Osteoblast (primary cell): ENCODE results near the gene SUPT6H. TPM values are rescaled to one million over a fixed set of nuclear protein-coding genes. Genes with fewer than 3 reads are reported as not detected.
A peak's percentile ranks its signal among the peaks of the same experiment; 100 is the strongest.

Experiments used
- DNase-seq: peaks from one replicate; pipeline ENCODE4 v3.0.0; 2011; ENCODE audit warnings: low spot score, mixed read lengths; ENCODE audit not compliant: insufficient read length; ENCODE audit errors: missing footprints
- H2AFZ ChIP-seq: 2 replicates; pipeline ENCODE4 v1.6.0; 2011; ENCODE audit warnings: mild to moderate bottlenecking, low read length
- H3K27ac ChIP-seq: 2 replicates; pipeline ENCODE4 v1.5.1; 2011; ENCODE audit warnings: mild to moderate bottlenecking, low read depth, low read length, moderate library complexity
- H3K27me3 ChIP-seq: 2 replicates; pipeline ENCODE4 v1.6.0; 2012; ENCODE audit warnings: mild to moderate bottlenecking, control low read depth, inconsistent platforms, low read length, moderate library complexity; ENCODE audit not compliant: insufficient read depth
- H3K36me3 ChIP-seq: 2 replicates; pipeline ENCODE4 v1.5.1; 2011; ENCODE audit warnings: mild to moderate bottlenecking, low read length, control low read depth, moderate library complexity; ENCODE audit not compliant: insufficient read depth
- H3K4me1 ChIP-seq: 2 replicates; pipeline ENCODE4 v1.5.1; 2011; ENCODE audit warnings: mild to moderate bottlenecking, low read length, control low read depth, moderate library complexity; ENCODE audit not compliant: insufficient read depth
- H3K4me2 ChIP-seq: 2 replicates; pipeline ENCODE4 v1.6.0; 2011; ENCODE audit warnings: mild to moderate bottlenecking, low read length; ENCODE audit not compliant: insufficient read depth
- H3K4me3 ChIP-seq: fragments of 200-600 bp; sonication (generic); 3 replicates; pipeline ENCODE4 v1.5.1; 2012; ENCODE audit warnings: mild to moderate bottlenecking, low read length, inconsistent platforms; ENCODE audit not compliant: insufficient read depth
- H3K79me2 ChIP-seq: 2 replicates; pipeline ENCODE4 v1.6.0; 2012; ENCODE audit warnings: mild to moderate bottlenecking, low read length, control low read depth, inconsistent platforms; ENCODE audit not compliant: insufficient read depth
- H3K9me3 ChIP-seq: 2 replicates; pipeline ENCODE4 v1.5.1; 2011; ENCODE audit warnings: low read depth, low read length, control low read depth
- H4K20me1 ChIP-seq: 2 replicates; pipeline ENCODE4 v1.6.0; 2012; ENCODE audit warnings: mild to moderate bottlenecking, low read length, control low read depth; ENCODE audit not compliant: insufficient read depth
- CTCF ChIP-seq: IDR thresholded peaks from 2 replicates; pipeline ENCODE4 v1.5.1; 2011; ENCODE audit warnings: mild to moderate bottlenecking, low read depth, low read length, moderate library complexity; ENCODE audit errors: extremely low read depth
- total RNA-seq: library from RNA; depleted of rRNA; stranded (reverse); fragments of >200 nt; gene quantifications from 2 replicates; pipeline ENCODE4 v1.2.3, GENCODE V29; 2012

Gene SUPT6H
- total RNA-seq, 1 donor, result 47.4 TPM

- TF ChIP-seq CTCF, result no peak
- Histone ChIP-seq H3K4me3 (no peak overlapping the region), H3K79me2 (peaks cover 28% of the 10 kb centered on the region), H4K20me1 (peaks cover 30% of the 10 kb centered on the region), H3K27me3 (no peaks in the 10 kb centered on the region), H3K27ac (no peak overlapping the region), H2AFZ (no peak overlapping the region), H3K36me3 (peaks cover 35% of the 10 kb centered on the region), H3K4me2 (peak overlapping the region; percentile 93), H3K4me1 (peaks cover 33% of the 10 kb centered on the region), H3K9me3 (no peaks in the 10 kb centered on the region)
- peak; percentile 75 for DNase-seq
Observed at GRCh38 chr17:28712705-28713415, 50.9 kb downstream of the SUPT6H start.

GRCh38 chr17:28714281-28714680, 52.3 kb downstream of the SUPT6H start:
- peaks cover 35% of the 10 kb centered on the region for H3K36me3 ChIP-seq
- H3K79me2 ChIP-seq, result peaks cover 28% of the 10 kb centered on the region
- no peak overlapping the region for H3K4me3 ChIP-seq
- H3K4me1 ChIP-seq, result peaks cover 47% of the 10 kb centered on the region
- H2AFZ ChIP-seq, result no peak overlapping the region
- DNase-seq, result peak; percentile 71
- H3K27ac ChIP-seq, result no peak overlapping the region
- H3K9me3 ChIP-seq, result no peaks in the 10 kb centered on the region
- TF ChIP-seq CTCF, result no peak
- no peaks in the 10 kb centered on the region for H3K27me3 ChIP-seq
- H3K4me2 ChIP-seq, result no peak overlapping the region
- H4K20me1 ChIP-seq, result peaks cover 30% of the 10 kb centered on the region

GRCh38 chr17:28715217-28715616, 53.2 kb downstream of the SUPT6H start:
- Histone ChIP-seq H3K4me1 (peaks cover 44% of the 10 kb centered on the region), H3K9me3 (no peaks in the 10 kb centered on the region), H3K79me2 (peaks cover 30% of the 10 kb centered on the region), H4K20me1 (peaks cover 31% of the 10 kb centered on the region), H3K36me3 (peaks cover 35% of the 10 kb centered on the region), H3K27ac (no peak overlapping the region), H3K4me3 (no peak overlapping the region), H2AFZ (no peak overlapping the region), H3K4me2 (peak overlapping the region; percentile 87), H3K27me3 (no peaks in the 10 kb centered on the region)
- DNase-seq, result no peak
- no peak for TF ChIP-seq CTCF

- Histone ChIP-seq H3K9me3 (no peaks in the 10 kb centered on the region), H3K4me1 (peaks cover 46% of the 10 kb centered on the region), H4K20me1 (peaks cover 46% of the 10 kb centered on the region), H3K27ac (peak overlapping the region; percentile 73), H3K4me3 (peak overlapping the region; percentile 91), H3K27me3 (no peaks in the 10 kb centered on the region), H3K4me2 (peak overlapping the region; percentile 87), H2AFZ (peak overlapping the region; percentile 20), H3K79me2 (peaks cover 47% of the 10 kb centered on the region), H3K36me3 (peaks cover 48% of the 10 kb centered on the region)
- DNase-seq, result peak; percentile 86
- TF ChIP-seq CTCF, result no peak
Observed at GRCh38 chr17:28716740-28717577, 55.0 kb downstream of the SUPT6H start.
